ENCODE data around the gene TSEN2. TPM values are rescaled to one million over a fixed set of nuclear protein-coding genes. Genes with fewer than 3 reads are reported as not detected.

The TSEN2 gene
- total RNA-seq, 3 donors from 2014 or later (not counting 1 experiment from before 2014, with no cell fraction given), result 4.1 to 11.4 (median 5.7) TPM

GRCh38 chr3:12471241-12471640 is 13.0 kb upstream of the TSEN2 start:
- no peak for ATAC-seq
- no peak overlapping the region for H3K4me3 Mint-ChIP-seq
- H3K27ac Mint-ChIP-seq, result no peak overlapping the region
- H3K27me3 ChIP-seq (ENCODE audit: control insufficient read depth, insufficient read depth, low read length), result no peaks in the 10 kb centered on the region
- no peaks in the 10 kb centered on the region for H3K9me3 Mint-ChIP-seq
- H3K27ac ChIP-seq (ENCODE audit: low read length), result no peak overlapping the region
- H3K4me1 Mint-ChIP-seq, result no peaks in the 10 kb centered on the region
- intact Hi-C loops (cut with micrococcal nuclease), result no loop called here
- H3K36me3 Mint-ChIP-seq, result no peaks in the 10 kb centered on the region
- H3K27me3 Mint-ChIP-seq (ENCODE audit: low read depth in 2 of 2), result peaks cover 0 to 3% of the 10 kb centered on the region in 2 donors
- H3K4me3 ChIP-seq (ENCODE audit: low read length), result no peak overlapping the region
- H3K4me1 ChIP-seq (ENCODE audit: control insufficient read depth, insufficient read depth, low read length), result no peaks in the 10 kb centered on the region
- TF ChIP-seq CTCF (IDR thresholded peaks at IDR 0.05), result no peak
- H3K36me3 ChIP-seq (ENCODE audit: control insufficient read depth, insufficient read depth, low read length), result no peaks in the 10 kb centered on the region
- WGBS (ENCODE audit: insufficient coverage), result 61% methylated on average over 11 of the region's 11 CpGs
- peak in 1 of 2 donors; percentile 15 for DNase-seq
- H3K9me3 ChIP-seq (ENCODE audit: control insufficient read depth, insufficient read depth, low read length), result no peaks in the 10 kb centered on the region

GRCh38 chr3:12472000-12472610 is 12.2 kb upstream of the TSEN2 start:
- Mint-ChIP-seq H3K4me1 (no peaks in the 10 kb centered on the region), H3K36me3 (no peaks in the 10 kb centered on the region), H3K9me3 (no peaks in the 10 kb centered on the region), H3K4me3 (no peak overlapping the region), H3K27me3 (ENCODE audit: low read depth in 2 of 2) (peaks cover 0 to 3% of the 10 kb centered on the region in 2 donors), H3K27ac (no peak overlapping the region)
- no peak for TF ChIP-seq CTCF (IDR thresholded peaks at IDR 0.05)
- ATAC-seq, result no peak
- no peaks in the 10 kb centered on the region for H3K9me3 ChIP-seq (ENCODE audit: control insufficient read depth, insufficient read depth, low read length)
- H3K4me1 ChIP-seq (ENCODE audit: control insufficient read depth, insufficient read depth, low read length), result no peaks in the 10 kb centered on the region
- no peak overlapping the region for H3K27ac ChIP-seq (ENCODE audit: low read length)
- no peaks in the 10 kb centered on the region for H3K27me3 ChIP-seq (ENCODE audit: control insufficient read depth, insufficient read depth, low read length)
- intact Hi-C loops (cut with micrococcal nuclease), result no loop called here
- H3K4me3 ChIP-seq (ENCODE audit: low read length), result no peak overlapping the region
- no peak for DNase-seq
- 92% methylated on average over 11 of the region's 11 CpGs for WGBS (ENCODE audit: insufficient coverage)
- no peaks in the 10 kb centered on the region for H3K36me3 ChIP-seq (ENCODE audit: control insufficient read depth, insufficient read depth, low read length)

GRCh38 chr3:12472796-12473195 is 11.5 kb upstream of the TSEN2 start:
- TF ChIP-seq CTCF (IDR thresholded peaks at IDR 0.05), result no peak
- Mint-ChIP-seq H3K4me1 (no peaks in the 10 kb centered on the region), H3K9me3 (no peaks in the 10 kb centered on the region), H3K4me3 (no peak overlapping the region), H3K27me3 (ENCODE audit: low read depth in 2 of 2) (peaks cover 0 to 3% of the 10 kb centered on the region in 2 donors), H3K27ac (no peak overlapping the region), H3K36me3 (no peaks in the 10 kb centered on the region)
- no peak overlapping the region for H3K4me3 ChIP-seq (ENCODE audit: low read length)
- no peaks in the 10 kb centered on the region for H3K4me1 ChIP-seq (ENCODE audit: control insufficient read depth, insufficient read depth, low read length)
- no peaks in the 10 kb centered on the region for H3K27me3 ChIP-seq (ENCODE audit: control insufficient read depth, insufficient read depth, low read length)
- no peaks in the 10 kb centered on the region for H3K9me3 ChIP-seq (ENCODE audit: control insufficient read depth, insufficient read depth, low read length)
- 84% methylated on average over 5 of the region's 5 CpGs for WGBS (ENCODE audit: insufficient coverage)
- intact Hi-C loops (cut with micrococcal nuclease), result no loop called here
- ATAC-seq (no peak), DNase-seq (no peak)
- no peaks in the 10 kb centered on the region for H3K36me3 ChIP-seq (ENCODE audit: control insufficient read depth, insufficient read depth, low read length)
- H3K27ac ChIP-seq (ENCODE audit: low read length), result no peak overlapping the region

GRCh38 chr3:12473511-12473910 is 10.8 kb upstream of the TSEN2 start:
- ATAC-seq, result no peak
- intact Hi-C loops (cut with micrococcal nuclease), result no loop called here
- no peak overlapping the region for H3K27ac Mint-ChIP-seq

More at GRCh38 chr3:12473511-12473910, 10.8 kb upstream of the TSEN2 start:
- no peaks in the 10 kb centered on the region for H3K9me3 ChIP-seq (ENCODE audit: control insufficient read depth, insufficient read depth, low read length)
- H3K27me3 ChIP-seq (ENCODE audit: control insufficient read depth, insufficient read depth, low read length), result no peaks in the 10 kb centered on the region
- no peak for DNase-seq
- H3K36me3 ChIP-seq (ENCODE audit: control insufficient read depth, insufficient read depth, low read length), result no peaks in the 10 kb centered on the region
- TF ChIP-seq CTCF (IDR thresholded peaks at IDR 0.05), result no peak
- Mint-ChIP-seq H3K9me3 (no peaks in the 10 kb centered on the region), H3K4me3 (no peak overlapping the region), H3K36me3 (no peaks in the 10 kb centered on the region), H3K27me3 (ENCODE audit: low read depth in 2 of 2) (peaks cover 0 to 3% of the 10 kb centered on the region in 2 donors), H3K4me1 (no peaks in the 10 kb centered on the region)
- WGBS (ENCODE audit: insufficient coverage), result 82% methylated on average over 8 of the region's 9 CpGs
- H3K4me1 ChIP-seq (ENCODE audit: control insufficient read depth, insufficient read depth, low read length), result no peaks in the 10 kb centered on the region
- H3K27ac ChIP-seq (ENCODE audit: low read length), result no peak overlapping the region
- H3K4me3 ChIP-seq (ENCODE audit: low read length), result no peak overlapping the region

Measured in natural killer cell (primary cell).